Lung (tissue), 12 donors: ENCODE data around the gene ZNF148. TPM values are rescaled to one million over a fixed set of nuclear protein-coding genes. Genes with fewer than 3 reads are reported as not detected.

Source experiments
- ATAC-seq: fragments of 200-7000 bp; cut with Tn5 transposase; one replicate; pipeline ENCODE4 v1.9.1; 2020; ENCODE audit warnings: moderate number of reproducible peaks; ENCODE audit not compliant: insufficient read depth, low FRiP score
- DNase-seq, 3 donors: peaks; one replicate each; pipeline ENCODE4 v3.0.0-alpha.2; 2013 to 2017
- H3K27ac ChIP-seq, 2 donors: one replicate each; pipeline ENCODE4 v1.5.1; 2013; ENCODE audit warnings: mild to moderate bottlenecking in 2 of 2, moderate library complexity in 2 of 2, control low read depth in 1 of 2, inconsistent platforms in 1 of 2, low read depth in 1 of 2, low read length in 1 of 2
- H3K27me3 ChIP-seq, 3 donors: one replicate each; pipeline ENCODE4 v1.5.1; 2013; ENCODE audit warnings: low read length in 2 of 3; ENCODE audit not compliant: control insufficient read depth in 3 of 3, insufficient read depth in 3 of 3
- H3K36me3 ChIP-seq, 4 donors: one replicate each; pipeline ENCODE4 v1.5.1; 2013; ENCODE audit warnings: low read length in 4 of 4, mild to moderate bottlenecking in 1 of 4, moderate library complexity in 1 of 4; ENCODE audit not compliant: control insufficient read depth in 4 of 4, insufficient read depth in 4 of 4
- H3K4me1 ChIP-seq, 5 donors: one replicate each; pipeline ENCODE4 v1.5.1; 2013; ENCODE audit warnings: low read length in 5 of 5, mild to moderate bottlenecking in 2 of 5, moderate library complexity in 1 of 5; ENCODE audit not compliant: control insufficient read depth in 5 of 5, insufficient read depth in 5 of 5
- H3K4me3 ChIP-seq: one replicate; pipeline ENCODE4 v1.5.1; 2013; ENCODE audit warnings: mild to moderate bottlenecking, control low read depth, moderate library complexity
- H3K9ac ChIP-seq, 2 donors: one replicate each; pipeline ENCODE4 v1.5.1; 2013; ENCODE audit warnings: low read length in 2 of 2, control low read depth in 1 of 2; ENCODE audit not compliant: insufficient read depth in 1 of 2
- H3K9me3 ChIP-seq, 4 donors: one replicate each; pipeline ENCODE4 v1.5.1; 2013; ENCODE audit warnings: low read length in 3 of 4, mild to moderate bottlenecking in 1 of 4, moderate library complexity in 1 of 4; ENCODE audit not compliant: control insufficient read depth in 4 of 4, insufficient read depth in 3 of 4
- WGBS, 2 donors: extraction: QIAGEN DNeasy Blood & Tissue Kit; methylation state at CpG; one replicate each; pipeline ENCODE4 v1.1.7; 2013; 5-methylcytosine and 5-hydroxymethylcytosine counted together
- polyA plus RNA-seq, 2 donors: library from polyadenylated mRNA; stranded (reverse); fragments of 200-250 nt; gene quantifications; one replicate each; pipeline ENCODE4 v1.2.1, GENCODE V29; 2013
- total RNA-seq, 2 donors: library from RNA; depleted of rRNA in 1 of 2; stranded (reverse); fragments of >200 nt in 1 of 2; gene quantifications; one replicate each; pipeline ENCODE4 v1.2.1, GENCODE V29; 2014 to 2021
- TF ChIP-seq, protein P1 (sequence below): IDR thresholded peaks from 2 replicates; pipeline ENCODE4 v1.5.1; 2012; ENCODE audit warnings: mild to moderate bottlenecking; ENCODE audit errors: control extremely low read depth, extremely low read depth
- donor health status: control.
- donor health status: control.
- donor health status: Bipolar disorder and iron deficiency.
- donor health status: healthy.
- donor health status: DM: yes; HTN: yes; CAD: no.

Gene ZNF148
- total and polyA plus RNA-seq, 4 donors: 3.5 to 46.2 (median 20.4) TPM

DNA sequence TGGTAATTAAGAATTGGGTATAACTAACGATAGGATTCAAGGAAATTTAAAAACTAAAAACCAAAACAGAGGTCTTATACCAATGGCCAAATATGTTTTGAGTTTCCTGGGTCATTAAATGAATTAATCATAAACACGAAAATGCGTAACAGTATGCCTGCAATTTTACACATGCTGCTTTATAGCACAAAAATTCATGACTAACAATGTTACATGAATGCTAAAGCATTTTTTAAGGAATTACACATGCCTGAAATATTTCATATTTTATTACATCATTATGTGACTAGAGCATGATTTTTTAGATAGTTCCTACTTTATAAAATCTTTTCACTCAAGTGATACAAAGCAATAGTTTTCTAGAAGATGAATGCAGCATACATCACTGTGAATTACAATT, 74.7 kb downstream of the ZNF148 start:
- Histone ChIP-seq H3K4me3 (no peak overlapping the region), H3K4me1 (peaks cover 0 to 4% (median 0%) of the 10 kb centered on the region in 5 donors), H3K9me3 (no peaks in the 10 kb centered on the region), H3K27me3 (no peaks in the 10 kb centered on the region), H3K27ac (no peak overlapping the region), H3K9ac (no peak overlapping the region), H3K36me3 (peaks cover 0 to 7% (median 2%) of the 10 kb centered on the region in 4 donors)
- DNase-seq (no peak), ATAC-seq (no peak)
- WGBS, 2 donors: 94 to 98% methylated on average over 3 of the region's 3 CpGs
- TF ChIP-seq, protein P1, sequence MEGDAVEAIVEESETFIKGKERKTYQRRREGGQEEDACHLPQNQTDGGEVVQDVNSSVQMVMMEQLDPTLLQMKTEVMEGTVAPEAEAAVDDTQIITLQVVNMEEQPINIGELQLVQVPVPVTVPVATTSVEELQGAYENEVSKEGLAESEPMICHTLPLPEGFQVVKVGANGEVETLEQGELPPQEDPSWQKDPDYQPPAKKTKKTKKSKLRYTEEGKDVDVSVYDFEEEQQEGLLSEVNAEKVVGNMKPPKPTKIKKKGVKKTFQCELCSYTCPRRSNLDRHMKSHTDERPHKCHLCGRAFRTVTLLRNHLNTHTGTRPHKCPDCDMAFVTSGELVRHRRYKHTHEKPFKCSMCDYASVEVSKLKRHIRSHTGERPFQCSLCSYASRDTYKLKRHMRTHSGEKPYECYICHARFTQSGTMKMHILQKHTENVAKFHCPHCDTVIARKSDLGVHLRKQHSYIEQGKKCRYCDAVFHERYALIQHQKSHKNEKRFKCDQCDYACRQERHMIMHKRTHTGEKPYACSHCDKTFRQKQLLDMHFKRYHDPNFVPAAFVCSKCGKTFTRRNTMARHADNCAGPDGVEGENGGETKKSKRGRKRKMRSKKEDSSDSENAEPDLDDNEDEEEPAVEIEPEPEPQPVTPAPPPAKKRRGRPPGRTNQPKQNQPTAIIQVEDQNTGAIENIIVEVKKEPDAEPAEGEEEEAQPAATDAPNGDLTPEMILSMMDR: no peak

DNA sequence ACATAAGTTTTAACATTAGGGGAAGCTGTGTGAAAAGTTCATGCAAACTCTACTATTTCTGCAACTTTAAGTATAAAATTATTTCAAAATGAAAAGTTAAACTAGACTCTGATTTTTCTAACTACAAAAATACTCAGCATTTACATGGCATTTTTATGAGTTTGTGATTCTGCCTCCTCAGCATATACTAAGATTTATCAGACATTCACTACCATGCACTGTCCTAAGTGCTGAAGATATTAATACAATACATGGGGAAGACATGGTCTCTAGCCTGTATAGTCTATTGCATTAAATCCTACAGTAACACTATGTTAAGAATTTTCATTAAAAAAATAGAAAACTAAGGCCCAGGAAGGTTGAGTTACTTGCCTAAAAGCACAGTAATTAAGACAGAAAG, 80.7 kb downstream of the ZNF148 start:
- Histone ChIP-seq H3K36me3 (peaks cover 0 to 2% (median under 1%) of the 10 kb centered on the region in 4 donors), H3K9ac (no peak overlapping the region), H3K9me3 (no peaks in the 10 kb centered on the region), H3K4me3 (no peak overlapping the region), H3K27me3 (no peaks in the 10 kb centered on the region), H3K4me1 (peaks cover 0 to under 1% (median 0%) of the 10 kb centered on the region in 5 donors), H3K27ac (no peak overlapping the region)
- DNase-seq (no peak), ATAC-seq (no peak)
- TF ChIP-seq, protein P1: no peak

DNA sequence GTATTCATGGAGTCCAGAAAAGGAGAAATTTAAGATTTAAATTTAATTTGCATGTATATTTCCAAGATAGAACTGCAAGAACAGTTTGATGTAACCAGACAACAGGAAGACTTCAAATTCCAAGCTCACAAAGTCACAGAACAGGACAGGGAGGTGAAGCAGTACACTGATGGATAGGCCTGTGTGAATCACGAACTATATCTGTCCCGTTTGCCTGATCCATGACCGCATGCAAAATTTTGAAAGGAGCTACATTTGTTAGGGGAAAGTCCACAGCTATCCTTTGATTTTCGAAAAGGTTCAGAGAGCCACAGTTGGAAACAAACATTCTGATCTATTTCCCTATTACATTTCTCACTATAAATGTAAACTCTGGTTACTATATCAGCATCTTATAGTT, 83.1 kb downstream of the ZNF148 start:
- TF ChIP-seq, protein P1: no peak
- H3K9ac ChIP-seq: no peak overlapping the region
- H3K27ac ChIP-seq: no peak overlapping the region
- no peak for DNase-seq
- no peaks in the 10 kb centered on the region for H3K27me3 ChIP-seq
- peaks cover 0 to 4% (median 0%) of the 10 kb centered on the region in 5 donors for H3K4me1 ChIP-seq
- ATAC-seq: no peak
- 97 to 98% methylated on average over 4 of the region's 4 CpGs for WGBS, 2 donors
- no peak overlapping the region for H3K4me3 ChIP-seq
- H3K36me3 ChIP-seq: peaks cover 0 to 10% (median 6%) of the 10 kb centered on the region in 4 donors
- H3K9me3 ChIP-seq: no peaks in the 10 kb centered on the region

DNA sequence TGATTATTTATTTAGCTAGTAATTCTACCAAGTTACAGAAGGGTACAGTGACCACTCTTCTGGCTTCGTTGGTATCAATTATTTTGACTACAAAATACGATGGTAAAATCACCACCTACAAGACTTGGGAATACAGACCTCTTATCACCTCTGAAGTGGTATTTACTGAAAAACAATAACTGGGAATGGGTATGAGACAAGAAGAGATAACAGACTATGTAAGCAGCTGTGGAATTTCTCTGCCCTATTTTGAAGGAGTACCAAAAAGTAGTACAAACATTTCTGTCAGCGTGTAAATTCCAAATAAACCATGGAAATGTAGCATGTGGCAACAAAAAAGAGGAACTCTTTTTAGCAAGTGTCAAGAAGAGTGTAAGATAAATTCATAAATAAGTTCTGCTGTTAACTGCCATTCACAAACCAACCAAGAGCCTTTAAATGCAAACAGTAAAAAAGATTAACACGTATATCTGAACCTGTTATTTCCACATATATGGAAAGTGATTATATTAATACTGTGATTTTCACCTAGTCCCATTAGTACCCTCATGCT, 85.6 kb downstream of the ZNF148 start:
- Histone ChIP-seq H3K4me1 (peaks cover 0 to 4% (median 0%) of the 10 kb centered on the region in 5 donors), H3K9ac (no peak overlapping the region), H3K36me3 (peaks cover 0 to 10% (median 6%) of the 10 kb centered on the region in 4 donors), H3K9me3 (no peaks in the 10 kb centered on the region), H3K4me3 (no peak overlapping the region), H3K27ac (no peak overlapping the region), H3K27me3 (no peaks in the 10 kb centered on the region)
- no peak for DNase-seq
- TF ChIP-seq, protein P1: no peak
- no peak for ATAC-seq
- 56 to 78% methylated on average over 4 of the region's 4 CpGs for WGBS, 2 donors
